ENCODE data around the gene HSH2D. TPM values are rescaled to one million over a fixed set of nuclear protein-coding genes. Genes with fewer than 3 reads are reported as not detected.

The HSH2D gene
- total and polyA plus RNA-seq, 9 of the 15 experiments (the other 6 are each of a cell fraction or from before 2014, with no cell fraction given): 0.03 to 1.1 (median 0.35) TPM; not detected in 1

DNA sequence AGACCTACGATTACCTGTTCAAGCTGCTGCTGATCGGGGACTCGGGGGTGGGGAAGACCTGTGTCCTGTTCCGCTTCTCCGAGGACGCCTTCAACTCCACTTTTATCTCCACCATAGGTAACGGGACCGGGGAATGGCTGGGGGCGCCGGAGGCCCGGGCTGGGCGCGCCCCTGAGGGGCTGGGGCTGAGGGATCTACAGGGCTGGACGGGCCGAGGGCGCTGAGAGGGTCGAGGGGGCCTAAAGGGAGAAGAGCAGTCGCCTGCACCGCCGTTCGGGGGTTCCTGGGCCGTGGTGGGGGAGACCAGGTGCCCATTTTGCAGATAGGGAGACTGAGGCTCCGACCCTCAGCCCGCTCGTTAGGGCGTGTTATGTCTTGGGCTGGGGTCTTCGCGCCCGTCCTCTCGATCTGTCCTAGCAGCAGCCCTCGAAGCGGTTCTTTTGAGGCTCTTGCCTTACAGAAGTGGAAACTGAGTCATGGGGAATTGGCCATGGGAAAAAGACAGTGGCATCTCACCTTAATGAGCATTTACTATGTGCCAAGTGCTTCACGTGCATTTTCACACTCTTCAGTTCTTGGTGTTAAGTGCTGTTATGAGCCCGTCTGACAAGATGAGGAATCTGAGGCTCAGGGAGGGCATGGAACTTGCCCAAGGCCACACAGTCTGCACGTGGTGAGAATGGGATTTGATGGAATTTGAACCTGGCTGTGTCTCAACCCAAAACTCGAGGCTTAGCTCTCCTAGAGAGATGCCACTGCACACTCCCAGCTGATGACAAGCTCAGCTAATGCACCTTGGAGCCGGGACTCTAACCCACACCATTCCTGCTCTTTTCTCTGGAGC is 31.4 kb upstream of the HSH2D start (continued):
- TF ChIP-seq, protein P1, sequence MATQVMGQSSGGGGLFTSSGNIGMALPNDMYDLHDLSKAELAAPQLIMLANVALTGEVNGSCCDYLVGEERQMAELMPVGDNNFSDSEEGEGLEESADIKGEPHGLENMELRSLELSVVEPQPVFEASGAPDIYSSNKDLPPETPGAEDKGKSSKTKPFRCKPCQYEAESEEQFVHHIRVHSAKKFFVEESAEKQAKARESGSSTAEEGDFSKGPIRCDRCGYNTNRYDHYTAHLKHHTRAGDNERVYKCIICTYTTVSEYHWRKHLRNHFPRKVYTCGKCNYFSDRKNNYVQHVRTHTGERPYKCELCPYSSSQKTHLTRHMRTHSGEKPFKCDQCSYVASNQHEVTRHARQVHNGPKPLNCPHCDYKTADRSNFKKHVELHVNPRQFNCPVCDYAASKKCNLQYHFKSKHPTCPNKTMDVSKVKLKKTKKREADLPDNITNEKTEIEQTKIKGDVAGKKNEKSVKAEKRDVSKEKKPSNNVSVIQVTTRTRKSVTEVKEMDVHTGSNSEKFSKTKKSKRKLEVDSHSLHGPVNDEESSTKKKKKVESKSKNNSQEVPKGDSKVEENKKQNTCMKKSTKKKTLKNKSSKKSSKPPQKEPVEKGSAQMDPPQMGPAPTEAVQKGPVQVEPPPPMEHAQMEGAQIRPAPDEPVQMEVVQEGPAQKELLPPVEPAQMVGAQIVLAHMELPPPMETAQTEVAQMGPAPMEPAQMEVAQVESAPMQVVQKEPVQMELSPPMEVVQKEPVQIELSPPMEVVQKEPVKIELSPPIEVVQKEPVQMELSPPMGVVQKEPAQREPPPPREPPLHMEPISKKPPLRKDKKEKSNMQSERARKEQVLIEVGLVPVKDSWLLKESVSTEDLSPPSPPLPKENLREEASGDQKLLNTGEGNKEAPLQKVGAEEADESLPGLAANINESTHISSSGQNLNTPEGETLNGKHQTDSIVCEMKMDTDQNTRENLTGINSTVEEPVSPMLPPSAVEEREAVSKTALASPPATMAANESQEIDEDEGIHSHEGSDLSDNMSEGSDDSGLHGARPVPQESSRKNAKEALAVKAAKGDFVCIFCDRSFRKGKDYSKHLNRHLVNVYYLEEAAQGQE (IDR thresholded peaks at IDR 0.05; ENCODE audit: borderline replicate concordance): no peak
- TF ChIP-seq, protein P1 (CRISPR knock-in tag; IDR thresholded peaks at IDR 0.05; ENCODE audit: low read depth): 0 out of 2 replicates have a peak, but pooled peaks have one; percentile 16
- 0 out of 2 replicates have a peak, but pooled peaks have one; percentile 74 for TF ChIP-seq SRSF3 (IDR thresholded peaks at IDR 0.05; ENCODE audit: insufficient read depth, low read length)
- peak; percentile 92 for TF ChIP-seq TAF7 (tag; IDR thresholded peaks at IDR 0.05)
- TF ChIP-seq, protein P2, sequence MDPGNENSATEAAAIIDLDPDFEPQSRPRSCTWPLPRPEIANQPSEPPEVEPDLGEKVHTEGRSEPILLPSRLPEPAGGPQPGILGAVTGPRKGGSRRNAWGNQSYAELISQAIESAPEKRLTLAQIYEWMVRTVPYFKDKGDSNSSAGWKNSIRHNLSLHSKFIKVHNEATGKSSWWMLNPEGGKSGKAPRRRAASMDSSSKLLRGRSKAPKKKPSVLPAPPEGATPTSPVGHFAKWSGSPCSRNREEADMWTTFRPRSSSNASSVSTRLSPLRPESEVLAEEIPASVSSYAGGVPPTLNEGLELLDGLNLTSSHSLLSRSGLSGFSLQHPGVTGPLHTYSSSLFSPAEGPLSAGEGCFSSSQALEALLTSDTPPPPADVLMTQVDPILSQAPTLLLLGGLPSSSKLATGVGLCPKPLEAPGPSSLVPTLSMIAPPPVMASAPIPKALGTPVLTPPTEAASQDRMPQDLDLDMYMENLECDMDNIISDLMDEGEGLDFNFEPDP (CRISPR knock-in tag; IDR thresholded peaks at IDR 0.05): no peak
- TF ChIP-seq ZSCAN29 (IDR thresholded peaks at IDR 0.05): no peak
- peak; percentile 47; the same call in 1 of the 2 replicates for TF ChIP-seq CAMTA2 (CRISPR knock-in tag; conservative IDR thresholded peaks at IDR 0.05)
- TF ChIP-seq ARHGAP35 (IDR thresholded peaks at IDR 0.05; ENCODE audit: partially characterized antibody): no peak
- TF ChIP-seq, protein P3, sequence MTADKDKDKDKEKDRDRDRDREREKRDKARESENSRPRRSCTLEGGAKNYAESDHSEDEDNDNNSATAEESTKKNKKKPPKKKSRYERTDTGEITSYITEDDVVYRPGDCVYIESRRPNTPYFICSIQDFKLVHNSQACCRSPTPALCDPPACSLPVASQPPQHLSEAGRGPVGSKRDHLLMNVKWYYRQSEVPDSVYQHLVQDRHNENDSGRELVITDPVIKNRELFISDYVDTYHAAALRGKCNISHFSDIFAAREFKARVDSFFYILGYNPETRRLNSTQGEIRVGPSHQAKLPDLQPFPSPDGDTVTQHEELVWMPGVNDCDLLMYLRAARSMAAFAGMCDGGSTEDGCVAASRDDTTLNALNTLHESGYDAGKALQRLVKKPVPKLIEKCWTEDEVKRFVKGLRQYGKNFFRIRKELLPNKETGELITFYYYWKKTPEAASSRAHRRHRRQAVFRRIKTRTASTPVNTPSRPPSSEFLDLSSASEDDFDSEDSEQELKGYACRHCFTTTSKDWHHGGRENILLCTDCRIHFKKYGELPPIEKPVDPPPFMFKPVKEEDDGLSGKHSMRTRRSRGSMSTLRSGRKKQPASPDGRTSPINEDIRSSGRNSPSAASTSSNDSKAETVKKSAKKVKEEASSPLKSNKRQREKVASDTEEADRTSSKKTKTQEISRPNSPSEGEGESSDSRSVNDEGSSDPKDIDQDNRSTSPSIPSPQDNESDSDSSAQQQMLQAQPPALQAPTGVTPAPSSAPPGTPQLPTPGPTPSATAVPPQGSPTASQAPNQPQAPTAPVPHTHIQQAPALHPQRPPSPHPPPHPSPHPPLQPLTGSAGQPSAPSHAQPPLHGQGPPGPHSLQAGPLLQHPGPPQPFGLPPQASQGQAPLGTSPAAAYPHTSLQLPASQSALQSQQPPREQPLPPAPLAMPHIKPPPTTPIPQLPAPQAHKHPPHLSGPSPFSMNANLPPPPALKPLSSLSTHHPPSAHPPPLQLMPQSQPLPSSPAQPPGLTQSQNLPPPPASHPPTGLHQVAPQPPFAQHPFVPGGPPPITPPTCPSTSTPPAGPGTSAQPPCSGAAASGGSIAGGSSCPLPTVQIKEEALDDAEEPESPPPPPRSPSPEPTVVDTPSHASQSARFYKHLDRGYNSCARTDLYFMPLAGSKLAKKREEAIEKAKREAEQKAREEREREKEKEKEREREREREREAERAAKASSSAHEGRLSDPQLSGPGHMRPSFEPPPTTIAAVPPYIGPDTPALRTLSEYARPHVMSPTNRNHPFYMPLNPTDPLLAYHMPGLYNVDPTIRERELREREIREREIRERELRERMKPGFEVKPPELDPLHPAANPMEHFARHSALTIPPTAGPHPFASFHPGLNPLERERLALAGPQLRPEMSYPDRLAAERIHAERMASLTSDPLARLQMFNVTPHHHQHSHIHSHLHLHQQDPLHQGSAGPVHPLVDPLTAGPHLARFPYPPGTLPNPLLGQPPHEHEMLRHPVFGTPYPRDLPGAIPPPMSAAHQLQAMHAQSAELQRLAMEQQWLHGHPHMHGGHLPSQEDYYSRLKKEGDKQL (CRISPR knock-in tag; IDR thresholded peaks at IDR 0.05; ENCODE audit: borderline replicate concordance): no peak
- TF ChIP-seq, protein P4, sequence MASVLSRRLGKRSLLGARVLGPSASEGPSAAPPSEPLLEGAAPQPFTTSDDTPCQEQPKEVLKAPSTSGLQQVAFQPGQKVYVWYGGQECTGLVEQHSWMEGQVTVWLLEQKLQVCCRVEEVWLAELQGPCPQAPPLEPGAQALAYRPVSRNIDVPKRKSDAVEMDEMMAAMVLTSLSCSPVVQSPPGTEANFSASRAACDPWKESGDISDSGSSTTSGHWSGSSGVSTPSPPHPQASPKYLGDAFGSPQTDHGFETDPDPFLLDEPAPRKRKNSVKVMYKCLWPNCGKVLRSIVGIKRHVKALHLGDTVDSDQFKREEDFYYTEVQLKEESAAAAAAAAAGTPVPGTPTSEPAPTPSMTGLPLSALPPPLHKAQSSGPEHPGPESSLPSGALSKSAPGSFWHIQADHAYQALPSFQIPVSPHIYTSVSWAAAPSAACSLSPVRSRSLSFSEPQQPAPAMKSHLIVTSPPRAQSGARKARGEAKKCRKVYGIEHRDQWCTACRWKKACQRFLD (CRISPR knock-in tag; IDR thresholded peaks at IDR 0.05): no peak

Measured in K562 (cell line).